BLaER1 (cell line): ENCODE results near the gene ZBTB20.
A peak's percentile ranks its signal among the peaks of the same experiment; 100 is the strongest.

Source experiments
- H3K27ac ChIP-seq: shearing (Covaris generic); formaldehyde crosslinking; 2 replicates; pipeline ENCODE4 v1.8.1; 2022
- H3K27me3 ChIP-seq: shearing (Covaris generic); formaldehyde crosslinking; 2 replicates; pipeline ENCODE4 v1.8.1; 2022
- H3K36me3 ChIP-seq: shearing (Covaris generic); formaldehyde crosslinking; 2 replicates; pipeline ENCODE4 v1.8.1; 2022
- H3K4me1 ChIP-seq: shearing (Covaris generic); formaldehyde crosslinking; 2 replicates; pipeline ENCODE4 v1.8.1; 2022
- H3K4me2 ChIP-seq: shearing (Covaris generic); formaldehyde crosslinking; 2 replicates; pipeline ENCODE4 v1.8.1; 2022
- H3K4me3 ChIP-seq: shearing (Covaris generic); formaldehyde crosslinking; 2 replicates; pipeline ENCODE4 v1.8.1; 2022
- H3K9ac ChIP-seq: shearing (Covaris generic); formaldehyde crosslinking; 2 replicates; pipeline ENCODE4 v1.8.1; 2022
- H3K9me3 ChIP-seq: shearing (Covaris generic); formaldehyde crosslinking; 2 replicates; pipeline ENCODE4 v1.8.1; 2022
- H4K20me1 ChIP-seq: shearing (Covaris generic); formaldehyde crosslinking; 2 replicates; pipeline ENCODE4 v1.8.1; 2022
- Cebpa-rat ChIP-seq: shearing (Covaris generic); IDR thresholded peaks from 2 replicates; pipeline ENCODE4 v1.8.1; 2022

Gene ZBTB20

GRCh38 chr3:114447950-114448479 is 699.1 kb downstream of the ZBTB20 start:
- no peak overlapping the region for H3K9ac ChIP-seq
- peaks cover 24% of the 10 kb centered on the region for H3K4me1 ChIP-seq
- no peaks in the 10 kb centered on the region for H3K9me3 ChIP-seq
- H3K4me3 ChIP-seq: no peak overlapping the region
- no peak for TF ChIP-seq Cebpa-rat
- H3K4me2 ChIP-seq: no peak overlapping the region
- no peak overlapping the region for H3K27ac ChIP-seq
- H4K20me1 ChIP-seq: peaks cover 5% of the 10 kb centered on the region; the same call in 1 of the 2 replicates
- H3K36me3 ChIP-seq: no peaks in the 10 kb centered on the region
- H3K27me3 ChIP-seq: no peaks in the 10 kb centered on the region

GRCh38 chr3:114447545-114447944 is 699.5 kb downstream of the ZBTB20 start:
- Histone ChIP-seq H3K4me3 (no peak overlapping the region), H3K27me3 (no peaks in the 10 kb centered on the region), H3K36me3 (no peaks in the 10 kb centered on the region), H3K9ac (no peak overlapping the region), H4K20me1 (peaks cover 5% of the 10 kb centered on the region; the same call in 1 of the 2 replicates), H3K4me2 (no peak overlapping the region), H3K9me3 (no peaks in the 10 kb centered on the region), H3K4me1 (peaks cover 22% of the 10 kb centered on the region), H3K27ac (no peak overlapping the region)
- TF ChIP-seq Cebpa-rat: no peak

GRCh38 chr3:114446600-114446999 is 700.5 kb downstream of the ZBTB20 start:
- peaks cover 14% of the 10 kb centered on the region for H3K4me1 ChIP-seq
- TF ChIP-seq Cebpa-rat: no peak
- H3K9me3 ChIP-seq: no peaks in the 10 kb centered on the region
- no peak overlapping the region for H3K4me3 ChIP-seq
- H4K20me1 ChIP-seq: peaks cover 5% of the 10 kb centered on the region; the same call in 1 of the 2 replicates
- no peak overlapping the region for H3K4me2 ChIP-seq
- H3K9ac ChIP-seq: no peak overlapping the region
- no peak overlapping the region for H3K27ac ChIP-seq
- H3K27me3 ChIP-seq: no peaks in the 10 kb centered on the region
- no peaks in the 10 kb centered on the region for H3K36me3 ChIP-seq

GRCh38 chr3:114445233-114445632 is 701.9 kb downstream of the ZBTB20 start:
- Histone ChIP-seq H3K4me2 (no peak overlapping the region), H3K4me3 (no peak overlapping the region), H3K9ac (no peak overlapping the region), H3K27me3 (no peaks in the 10 kb centered on the region), H3K36me3 (no peaks in the 10 kb centered on the region), H3K4me1 (peaks cover 10% of the 10 kb centered on the region), H3K27ac (no peak overlapping the region), H3K9me3 (no peaks in the 10 kb centered on the region), H4K20me1 (peaks cover 5% of the 10 kb centered on the region; the same call in 1 of the 2 replicates)
- TF ChIP-seq Cebpa-rat: no peak

GRCh38 chr3:114444216-114444615 is 702.9 kb downstream of the ZBTB20 start:
- Histone ChIP-seq H3K27ac (no peak overlapping the region), H3K36me3 (no peaks in the 10 kb centered on the region), H3K4me1 (peaks cover 9% of the 10 kb centered on the region), H3K9me3 (no peaks in the 10 kb centered on the region), H3K9ac (no peak overlapping the region), H3K4me2 (no peak overlapping the region), H3K4me3 (no peak overlapping the region), H3K27me3 (no peaks in the 10 kb centered on the region), H4K20me1 (peaks cover 5% of the 10 kb centered on the region; the same call in 1 of the 2 replicates)
- TF ChIP-seq Cebpa-rat: no peak

GRCh38 chr3:114442246-114442645 is 704.8 kb downstream of the ZBTB20 start:
- Histone ChIP-seq H4K20me1 (no peaks in the 10 kb centered on the region; the same call in 1 of the 2 replicates), H3K9ac (no peak overlapping the region), H3K4me3 (no peak overlapping the region), H3K27me3 (no peaks in the 10 kb centered on the region), H3K4me2 (no peak overlapping the region), H3K9me3 (no peaks in the 10 kb centered on the region), H3K4me1 (peaks cover 14% of the 10 kb centered on the region), H3K27ac (no peak overlapping the region), H3K36me3 (no peaks in the 10 kb centered on the region)
- TF ChIP-seq Cebpa-rat: no peak

- Histone ChIP-seq H4K20me1 (no peaks in the 10 kb centered on the region; the same call in 1 of the 2 replicates), H3K27me3 (no peaks in the 10 kb centered on the region), H3K9ac (no peak overlapping the region), H3K4me2 (no peak overlapping the region), H3K36me3 (no peaks in the 10 kb centered on the region), H3K27ac (no peak overlapping the region), H3K9me3 (no peaks in the 10 kb centered on the region), H3K4me1 (peaks cover 23% of the 10 kb centered on the region), H3K4me3 (no peak overlapping the region)
- no peak for TF ChIP-seq Cebpa-rat
Measured at GRCh38 chr3:114441386-114441785, 705.7 kb downstream of the ZBTB20 start.

GRCh38 chr3:114440700-114441099 is 706.4 kb downstream of the ZBTB20 start:
- TF ChIP-seq Cebpa-rat: no peak
- H3K9ac ChIP-seq: no peak overlapping the region
- no peaks in the 10 kb centered on the region; the same call in 1 of the 2 replicates for H4K20me1 ChIP-seq
- no peaks in the 10 kb centered on the region for H3K36me3 ChIP-seq
- H3K4me1 ChIP-seq: peaks cover 27% of the 10 kb centered on the region
- H3K27me3 ChIP-seq: no peaks in the 10 kb centered on the region
- peak overlapping the region; percentile 27; the same call in 1 of the 2 replicates for H3K4me2 ChIP-seq
- no peaks in the 10 kb centered on the region for H3K9me3 ChIP-seq
- no peak overlapping the region for H3K27ac ChIP-seq
- no peak overlapping the region for H3K4me3 ChIP-seq

GRCh38 chr3:114439284-114439683 is 707.8 kb downstream of the ZBTB20 start:
- Histone ChIP-seq H3K36me3 (no peaks in the 10 kb centered on the region), H3K9ac (no peak overlapping the region), H3K4me2 (no peak overlapping the region), H3K4me3 (no peak overlapping the region), H3K27ac (no peak overlapping the region), H3K4me1 (peaks cover 27% of the 10 kb centered on the region), H4K20me1 (no peaks in the 10 kb centered on the region; the same call in 1 of the 2 replicates), H3K27me3 (no peaks in the 10 kb centered on the region), H3K9me3 (no peaks in the 10 kb centered on the region)
- no peak for TF ChIP-seq Cebpa-rat

- Histone ChIP-seq H3K9ac (no peak overlapping the region), H3K4me1 (peaks cover 27% of the 10 kb centered on the region)
- no peak for TF ChIP-seq Cebpa-rat
Measured at GRCh38 chr3:114437897-114438296, 709.2 kb downstream of the ZBTB20 start.

More at GRCh38 chr3:114437897-114438296, 709.2 kb downstream of the ZBTB20 start:
- H3K27me3 ChIP-seq: no peaks in the 10 kb centered on the region
- H3K27ac ChIP-seq: no peak overlapping the region
- no peaks in the 10 kb centered on the region for H3K36me3 ChIP-seq
- H3K4me2 ChIP-seq: no peak overlapping the region
- H3K9me3 ChIP-seq: no peaks in the 10 kb centered on the region
- no peaks in the 10 kb centered on the region; the same call in 1 of the 2 replicates for H4K20me1 ChIP-seq
- H3K4me3 ChIP-seq: no peak overlapping the region
